HG03280 (cell line): Measurements from ENCODE around the gene KCNAB2.

Source experiments
- ATAC-seq: cut with Tn5 transposase; IDR thresholded peaks from one replicate; pipeline ENCODE4 v1.9.1; 2021; ENCODE audit warnings: mild to moderate bottlenecking, moderate library complexity; ENCODE audit not compliant: unreplicated experiment

KCNAB2 gene

DNA sequence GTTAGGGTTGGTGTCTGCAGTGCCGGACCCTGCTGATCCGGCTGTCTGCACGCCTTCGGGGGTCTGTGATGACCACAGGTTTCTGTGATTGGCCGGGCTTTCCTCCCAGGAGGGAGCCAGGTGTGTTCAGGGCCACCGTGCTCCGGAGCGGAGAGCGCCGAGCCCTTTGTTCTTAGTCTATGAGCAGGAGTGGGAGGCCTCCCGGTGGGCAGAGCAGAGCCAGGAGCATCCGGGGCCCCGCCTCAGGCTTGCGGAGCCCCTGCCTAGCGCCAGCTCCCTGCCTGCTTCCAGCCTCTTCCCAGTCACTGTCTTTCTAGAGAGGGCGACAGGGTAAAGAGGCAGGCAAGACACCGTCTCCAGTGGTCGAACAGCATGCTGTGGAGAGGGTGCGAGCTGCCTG is 31.8 kb downstream of the KCNAB2 start:
- no peak for ATAC-seq

DNA sequence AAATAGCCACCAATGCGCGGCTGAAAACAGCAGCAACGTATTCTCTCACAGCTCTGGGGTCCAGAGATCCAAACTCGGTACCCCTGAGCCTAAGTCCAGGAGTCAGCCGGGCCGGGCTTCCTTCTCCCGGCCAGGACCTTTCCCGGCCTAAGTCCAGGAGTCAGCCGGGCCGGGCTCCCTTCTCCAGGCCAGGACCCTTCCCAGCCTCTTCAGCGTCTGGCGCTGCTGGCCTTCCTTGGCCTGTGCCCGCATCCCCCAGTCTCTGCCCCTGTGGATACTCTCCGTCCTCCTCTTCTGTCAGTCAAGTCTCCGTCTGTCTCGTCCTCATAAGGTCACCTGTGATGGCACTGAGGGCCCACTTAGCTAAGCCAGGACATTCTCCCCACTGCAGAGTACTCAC is 32.2 kb downstream of the KCNAB2 start:
- ATAC-seq: no peak

DNA sequence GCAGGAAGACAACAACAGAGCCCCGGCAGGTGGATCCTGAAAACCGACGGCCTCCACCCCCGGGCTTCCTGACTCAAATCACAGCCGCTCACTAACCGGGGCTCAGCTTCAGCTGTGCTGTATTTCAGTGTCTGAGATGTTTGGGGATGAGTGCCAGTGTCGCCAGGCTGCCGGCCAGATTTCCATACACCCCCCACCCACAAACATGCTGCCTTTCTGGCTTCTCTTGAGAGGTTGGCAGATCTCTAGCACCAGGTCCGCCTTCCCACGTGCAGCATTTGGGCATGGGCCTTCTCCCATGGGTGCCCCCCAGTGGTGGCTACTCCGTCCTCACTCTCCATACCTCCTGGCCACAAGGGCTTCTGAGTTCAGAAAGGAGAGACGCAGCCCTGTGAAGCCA is 34.8 kb downstream of the KCNAB2 start:
- no peak for ATAC-seq

DNA sequence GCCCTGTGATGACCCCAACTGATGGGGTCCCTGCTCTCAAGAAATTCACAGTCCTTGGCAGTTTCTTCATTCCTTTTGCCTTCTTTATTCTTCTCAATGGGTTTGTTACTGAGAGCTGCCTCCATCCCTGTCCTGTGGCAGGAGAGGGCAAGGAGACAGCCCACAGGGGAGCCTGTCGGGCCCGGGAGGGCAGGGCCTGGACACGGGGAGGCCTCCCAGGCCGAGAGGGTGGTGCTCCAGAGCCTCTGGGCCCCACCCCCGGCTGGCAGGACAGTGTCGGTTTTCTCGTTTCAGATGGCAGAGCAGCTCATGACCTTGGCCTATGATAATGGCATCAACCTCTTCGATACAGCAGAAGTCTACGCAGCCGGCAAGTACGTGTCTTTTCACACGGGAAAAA is 36.2 kb downstream of the KCNAB2 start:
- ATAC-seq: no peak

DNA sequence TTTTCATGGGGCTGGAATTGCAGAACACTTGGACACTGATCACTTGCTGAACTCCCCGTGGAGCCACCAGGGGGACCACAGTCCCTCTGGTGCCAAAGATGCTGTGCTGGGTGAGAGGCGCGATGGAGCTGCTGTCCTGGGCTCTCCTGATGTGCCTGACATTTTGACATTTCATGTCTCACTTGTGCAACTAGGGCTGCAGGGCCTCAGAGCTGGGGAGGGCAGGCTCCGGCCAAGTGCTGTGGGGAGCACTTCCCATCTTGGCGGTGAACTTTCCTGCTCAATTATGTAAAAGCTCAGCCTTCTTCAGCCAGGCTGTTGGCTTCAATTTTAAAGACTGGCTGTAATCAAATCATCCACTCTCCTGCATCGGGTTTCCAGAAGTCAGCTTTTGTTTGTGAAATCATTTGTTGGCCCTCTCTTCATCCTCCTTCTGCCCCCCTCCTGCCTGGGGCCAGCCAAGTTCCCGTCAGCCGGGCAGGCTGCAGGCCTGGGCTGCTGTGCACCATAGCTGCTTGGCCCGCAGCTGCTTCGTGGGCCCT is 36.8 kb downstream of the KCNAB2 start:
- no peak for ATAC-seq

DNA sequence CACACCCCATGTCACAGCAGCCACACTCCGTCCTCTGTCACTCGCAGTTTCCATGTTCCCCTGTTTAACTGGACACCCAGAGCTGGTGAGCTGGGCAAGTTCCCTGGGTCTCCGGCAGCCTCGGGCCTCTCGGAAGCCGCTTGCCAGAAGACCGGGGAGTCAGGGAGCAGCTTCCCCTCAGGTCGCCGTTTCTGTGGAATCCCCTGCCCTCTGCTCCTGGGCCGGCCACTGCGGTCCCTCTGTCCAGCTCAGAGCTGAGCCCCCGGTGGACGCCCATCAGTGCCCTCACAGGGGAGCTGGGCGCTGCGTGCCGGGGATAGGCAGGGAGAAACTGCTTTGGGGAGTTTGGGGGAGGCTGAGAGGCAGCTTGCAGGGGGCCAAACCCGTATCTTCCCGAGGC is 37.7 kb downstream of the KCNAB2 start:
- no peak for ATAC-seq

DNA sequence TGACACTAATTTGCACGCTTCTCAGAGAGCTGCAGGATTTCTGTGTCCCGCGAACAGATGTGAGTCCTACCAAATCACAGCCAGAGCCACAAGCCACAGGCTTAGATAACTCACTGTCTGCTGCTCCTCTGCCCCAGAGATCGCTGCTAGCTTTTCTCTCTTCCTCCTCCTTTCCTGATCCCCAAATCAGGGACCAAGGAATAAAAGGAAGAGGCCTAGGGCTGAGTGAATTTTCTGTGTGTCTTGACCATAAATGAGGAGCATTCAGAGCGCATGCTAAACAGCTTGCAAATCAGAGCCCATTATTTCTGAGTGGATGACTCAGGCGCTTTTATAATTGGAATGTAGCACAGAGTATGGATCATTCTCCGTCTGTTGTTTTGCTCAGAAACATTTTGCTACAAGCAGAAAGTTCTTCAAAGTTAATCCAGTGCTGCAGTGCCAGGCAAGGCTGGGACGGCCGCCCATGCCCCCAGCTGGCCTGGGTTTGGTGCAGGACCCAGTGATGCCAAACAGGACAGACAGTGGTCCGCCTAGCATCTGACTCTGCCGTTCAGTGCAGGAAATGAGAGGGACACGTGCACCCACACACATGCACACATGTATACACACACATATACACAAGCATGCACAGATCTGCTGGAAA is 38.2 kb downstream of the KCNAB2 start:
- no peak for ATAC-seq

DNA sequence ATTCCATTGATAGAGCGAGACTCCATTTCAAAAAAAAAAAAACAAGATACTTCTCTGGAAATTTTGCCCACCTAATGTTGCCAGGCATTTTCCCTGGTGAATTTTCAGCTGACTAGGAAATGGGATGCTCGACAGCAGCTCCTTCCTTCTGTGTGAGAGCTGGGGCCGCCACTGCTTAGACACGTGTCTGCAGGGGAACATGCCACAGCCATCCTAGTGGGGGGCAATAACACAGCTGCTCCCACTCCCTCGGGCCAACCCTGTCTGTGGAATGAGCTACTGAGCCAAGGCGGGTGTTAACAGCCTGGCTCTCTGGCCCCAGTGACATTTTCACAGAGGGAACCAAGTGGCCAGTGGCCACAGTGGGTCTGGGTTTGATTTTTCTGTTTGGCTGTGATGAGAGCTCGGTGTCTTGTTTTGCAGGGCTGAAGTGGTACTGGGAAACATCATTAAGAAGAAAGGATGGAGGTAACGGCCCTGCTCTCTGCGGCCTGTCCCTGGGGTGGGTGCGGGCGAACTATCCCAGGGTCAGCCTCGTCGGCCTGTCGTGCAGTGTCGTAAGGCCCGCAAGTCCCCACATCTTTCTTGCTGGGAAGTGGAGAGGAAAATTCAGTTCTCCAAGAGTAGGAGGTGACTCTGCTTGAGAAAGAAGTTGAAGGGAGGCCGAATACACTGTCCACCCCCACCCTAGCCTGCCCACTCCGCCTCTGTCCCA is 39.2 kb downstream of the KCNAB2 start:
- ATAC-seq: no peak

DNA sequence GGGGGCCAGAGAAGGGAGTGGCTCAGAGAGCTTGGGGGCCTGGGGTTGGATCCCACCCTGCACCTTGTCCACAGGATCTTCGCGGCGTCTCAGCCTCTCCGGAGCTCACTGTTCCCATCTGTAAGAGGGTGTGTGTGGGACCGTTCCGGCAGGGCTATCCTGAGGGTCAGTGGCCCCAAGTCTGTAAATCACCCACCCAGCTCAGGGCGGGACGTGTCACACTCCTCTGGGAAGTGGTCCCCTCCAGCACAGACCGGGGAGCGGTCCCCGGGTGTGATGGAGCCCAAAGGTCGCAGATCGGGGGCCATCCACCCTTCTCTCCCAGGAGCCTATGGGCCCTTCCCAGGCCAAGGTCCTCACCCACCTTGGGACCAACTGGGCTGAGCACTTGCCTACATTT is 40.0 kb downstream of the KCNAB2 start:
- no peak for ATAC-seq

DNA sequence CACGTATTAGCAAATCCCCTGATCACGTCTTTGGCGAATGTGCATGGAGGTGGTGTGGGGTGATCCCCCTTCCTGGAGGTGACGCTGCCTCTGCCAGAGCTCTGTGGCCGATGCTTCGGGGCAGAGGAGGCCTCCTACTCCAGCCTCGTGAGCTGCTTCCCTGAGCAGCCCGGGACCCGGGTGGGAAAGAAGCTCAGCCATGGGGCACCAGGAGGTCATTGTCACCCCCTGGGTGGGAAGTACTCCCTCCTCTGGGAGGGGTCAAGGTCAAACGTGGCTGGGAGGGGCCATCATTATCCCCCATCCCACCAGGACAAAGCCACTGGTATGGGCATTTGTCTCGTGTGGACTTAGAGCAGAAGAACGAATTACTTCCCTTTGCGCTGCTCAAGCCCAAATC is 40.7 kb downstream of the KCNAB2 start:
- ATAC-seq: no peak

DNA sequence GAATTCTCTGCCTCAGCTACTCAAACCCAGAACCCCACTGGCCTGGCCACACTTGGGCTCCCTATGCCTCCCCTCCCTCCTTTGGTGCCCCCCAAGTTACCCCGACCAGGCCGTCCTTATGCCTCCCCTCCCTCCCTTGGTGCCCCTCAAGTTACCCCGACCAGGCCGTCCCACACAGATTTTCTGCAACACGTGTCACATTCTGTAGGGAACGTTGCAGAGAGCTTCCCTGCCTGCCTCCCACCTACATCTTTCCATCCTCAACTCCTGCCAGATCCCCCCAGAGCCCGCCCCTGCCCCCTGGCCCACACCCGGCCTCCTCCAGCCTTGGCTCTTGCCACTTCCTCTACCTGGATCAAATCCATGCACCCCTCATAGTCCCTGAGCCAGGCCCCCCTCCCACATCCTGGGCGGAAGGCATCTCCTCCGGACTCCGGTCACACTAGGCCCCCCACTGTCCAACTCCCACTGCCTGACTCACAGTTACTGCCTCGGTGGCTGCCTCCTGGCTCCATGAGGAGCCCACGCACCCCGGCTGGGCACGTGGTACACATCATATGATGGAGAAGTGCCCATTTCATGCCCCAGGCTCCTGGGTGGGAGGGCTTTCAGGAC is 41.2 kb downstream of the KCNAB2 start:
- ATAC-seq: no peak

DNA sequence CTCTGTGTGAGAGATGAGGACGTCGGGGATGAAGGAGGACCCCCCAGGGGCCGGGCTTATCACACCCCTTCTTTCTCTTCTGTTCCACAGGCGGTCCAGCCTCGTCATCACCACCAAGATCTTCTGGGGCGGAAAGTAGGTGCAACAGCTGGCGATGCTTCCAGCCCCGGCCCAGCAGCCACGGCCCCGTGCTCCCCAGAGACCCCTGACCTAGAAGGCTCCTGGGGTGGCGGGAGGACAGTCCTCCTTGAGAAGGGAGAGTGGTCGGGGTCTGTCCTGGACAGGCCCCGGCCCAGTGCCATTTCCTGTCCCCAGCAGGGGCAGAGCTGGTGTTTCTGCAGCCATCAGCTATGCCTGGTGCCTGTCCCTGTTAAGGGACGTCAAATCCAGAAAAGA is 41.7 kb downstream of the KCNAB2 start:
- no peak for ATAC-seq

DNA sequence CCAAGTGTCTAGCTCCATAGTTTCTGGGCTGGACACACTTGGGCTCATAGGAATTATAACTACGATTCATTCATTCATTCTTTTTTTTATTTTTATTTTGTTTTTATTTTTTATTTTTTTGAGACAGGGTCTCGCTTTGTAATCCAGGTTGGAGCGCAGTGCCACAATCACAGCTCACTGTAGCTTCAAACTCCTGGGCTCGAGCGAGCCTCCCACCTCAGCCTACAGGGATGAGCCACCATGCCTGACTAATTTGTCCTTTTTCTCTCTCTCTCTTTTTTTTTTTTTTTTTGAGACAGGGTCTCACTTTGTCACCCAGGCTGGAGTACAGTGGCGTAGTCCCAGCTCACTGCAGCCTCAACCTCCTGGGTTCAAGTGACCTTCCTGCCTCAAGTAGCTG is 42.3 kb downstream of the KCNAB2 start:
- no peak for ATAC-seq

DNA sequence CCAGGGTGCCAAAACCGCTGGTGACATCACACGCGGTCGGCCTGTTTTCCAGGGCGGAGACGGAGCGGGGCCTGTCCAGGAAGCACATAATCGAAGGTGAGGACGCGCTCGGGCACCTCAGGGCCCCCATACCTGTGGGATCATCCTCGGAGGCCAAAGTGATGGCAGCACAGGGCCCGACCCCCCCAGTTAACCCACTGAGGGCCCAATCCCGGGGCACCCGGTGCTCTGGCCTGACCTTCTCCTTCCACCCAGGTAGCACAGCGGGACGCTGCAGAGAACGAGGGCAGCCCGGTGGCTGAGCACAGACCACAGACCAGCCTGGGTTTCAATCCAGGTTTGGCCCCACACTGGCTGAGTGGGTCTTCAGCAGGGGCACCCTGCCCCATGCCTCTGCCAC is 43.3 kb downstream of the KCNAB2 start:
- ATAC-seq: no peak

DNA sequence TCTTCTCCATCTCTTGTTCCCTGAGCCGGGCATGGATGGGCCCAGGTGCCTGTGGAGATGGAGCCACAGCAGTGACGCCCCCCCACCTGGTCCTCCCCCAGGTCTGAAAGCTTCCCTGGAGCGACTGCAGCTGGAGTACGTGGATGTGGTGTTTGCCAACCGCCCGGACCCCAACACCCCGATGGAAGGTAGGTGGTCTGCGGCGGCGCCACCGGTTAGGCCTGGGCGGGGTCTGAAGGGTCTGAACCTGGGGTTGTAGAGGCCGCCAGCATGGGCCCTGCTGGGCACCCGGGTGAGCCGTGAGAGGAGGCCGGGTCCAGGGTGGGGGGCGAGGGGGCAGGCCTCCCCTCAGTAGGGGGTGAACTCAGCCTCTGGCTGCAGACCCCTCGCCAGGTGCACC is 44.6 kb downstream of the KCNAB2 start:
- no peak for ATAC-seq

DNA sequence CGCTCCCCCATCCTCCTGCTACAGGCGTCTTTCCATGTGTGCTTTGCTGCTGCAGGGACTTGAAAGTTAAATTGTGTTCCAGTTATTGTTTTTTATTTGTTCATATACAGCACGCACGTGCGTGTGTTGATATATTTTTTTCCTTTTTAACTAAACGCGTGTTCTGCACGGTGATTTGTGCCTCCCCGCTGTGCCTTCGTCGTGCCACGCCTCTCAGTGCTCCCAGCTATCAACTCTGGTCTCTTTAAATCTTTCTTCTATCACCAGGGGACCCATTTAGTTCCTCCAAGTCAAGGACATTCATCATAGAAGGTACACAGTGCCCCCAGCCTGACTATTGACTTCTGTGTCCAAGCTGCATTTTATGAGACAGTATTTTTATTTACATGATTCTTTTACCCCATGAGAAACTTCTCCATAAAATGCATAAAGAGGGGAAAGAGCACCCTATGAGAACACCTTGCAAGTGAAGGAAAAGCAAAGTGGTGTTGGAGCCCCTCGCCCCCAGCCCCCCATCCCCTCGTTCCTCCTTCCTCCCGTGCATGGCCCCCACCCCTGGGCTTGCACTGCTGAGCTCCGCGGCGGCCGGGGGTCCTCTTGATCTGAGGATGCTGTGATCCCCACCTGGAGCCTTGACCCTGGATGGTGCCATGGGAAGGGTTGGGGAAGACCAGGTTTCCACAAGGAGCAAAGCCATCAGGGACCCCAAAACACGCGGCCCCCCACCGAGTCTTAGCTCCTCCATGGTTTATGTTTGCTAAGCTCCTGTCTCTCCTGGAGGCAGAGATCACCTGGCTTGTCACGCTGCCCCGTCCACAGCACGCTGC is 45.5 kb downstream of the KCNAB2 start:
- ATAC-seq: no peak

DNA sequence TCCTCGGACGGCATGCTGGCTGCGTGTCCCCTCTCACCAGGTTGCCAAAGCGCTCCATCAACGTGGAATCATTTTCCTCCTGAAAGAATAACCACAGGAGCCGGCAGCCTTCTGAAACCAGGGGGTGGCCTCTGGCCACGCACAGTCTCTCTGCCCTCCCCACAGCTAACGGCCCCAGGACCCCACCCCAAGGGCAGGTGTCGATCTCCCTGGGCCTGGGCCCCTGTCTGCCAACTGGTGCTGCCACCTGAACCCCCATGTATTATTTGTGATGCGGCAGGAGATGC is 46.1 kb downstream of the KCNAB2 start:
- ATAC-seq: no peak

DNA sequence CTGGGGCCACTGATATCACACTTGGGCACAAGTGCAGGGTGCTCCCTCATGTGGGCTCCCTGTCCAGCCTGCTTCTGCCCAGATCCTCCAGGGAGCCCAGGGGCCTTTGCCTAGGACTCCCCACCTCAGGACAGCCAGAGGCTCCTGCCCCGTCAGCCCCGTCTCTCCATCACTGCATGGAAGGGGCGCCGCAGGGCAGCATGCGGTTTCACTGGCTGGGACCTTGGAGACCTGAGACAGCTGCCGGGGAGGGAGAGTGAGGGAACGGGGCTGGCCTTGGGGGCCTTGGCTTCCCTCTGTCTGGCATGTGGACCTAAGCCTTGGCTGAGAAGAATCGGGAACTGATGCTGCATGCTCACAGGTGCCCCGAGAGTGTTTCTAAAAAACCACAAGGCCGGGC is 46.5 kb downstream of the KCNAB2 start:
- ATAC-seq: no peak

DNA sequence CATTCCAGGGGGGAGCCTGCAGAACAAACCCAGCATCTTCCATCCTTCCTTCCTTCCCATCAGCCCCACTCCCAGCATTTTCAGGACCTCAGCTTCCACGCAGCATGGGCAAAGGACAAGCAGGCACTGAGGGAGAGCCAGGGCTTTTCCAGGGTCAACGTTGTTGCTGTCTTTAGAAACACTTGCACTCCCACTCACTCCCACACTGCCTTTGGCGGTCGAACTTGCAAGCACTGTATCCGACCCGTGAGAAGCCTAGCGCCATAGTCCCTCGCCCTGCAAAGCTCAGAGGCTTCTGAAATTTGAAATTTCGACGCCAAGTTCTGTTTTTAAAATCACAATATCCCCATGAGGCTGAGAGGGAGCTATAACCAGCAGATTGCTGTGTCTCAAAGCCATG is 47.4 kb downstream of the KCNAB2 start:
- no peak for ATAC-seq

DNA sequence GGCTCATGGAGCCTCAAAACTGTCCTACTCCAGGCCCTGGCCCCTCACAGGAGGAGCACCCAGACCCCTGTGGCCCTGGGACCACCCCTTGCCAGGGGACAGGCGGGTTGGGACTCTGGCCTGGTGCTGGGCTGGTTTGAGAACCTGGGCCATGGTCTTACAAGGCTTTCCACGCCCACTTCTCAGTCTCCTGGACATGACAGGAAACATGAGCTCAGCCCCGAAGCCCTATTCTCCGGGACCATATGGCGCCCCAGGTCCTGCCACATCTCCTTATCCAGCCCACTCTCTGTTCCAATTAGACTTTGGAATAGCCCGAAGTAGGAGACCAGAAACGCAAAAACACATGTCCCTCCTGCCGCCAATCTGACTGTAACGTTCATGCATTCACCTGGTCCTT is 47.9 kb downstream of the KCNAB2 start:
- no peak for ATAC-seq

DNA sequence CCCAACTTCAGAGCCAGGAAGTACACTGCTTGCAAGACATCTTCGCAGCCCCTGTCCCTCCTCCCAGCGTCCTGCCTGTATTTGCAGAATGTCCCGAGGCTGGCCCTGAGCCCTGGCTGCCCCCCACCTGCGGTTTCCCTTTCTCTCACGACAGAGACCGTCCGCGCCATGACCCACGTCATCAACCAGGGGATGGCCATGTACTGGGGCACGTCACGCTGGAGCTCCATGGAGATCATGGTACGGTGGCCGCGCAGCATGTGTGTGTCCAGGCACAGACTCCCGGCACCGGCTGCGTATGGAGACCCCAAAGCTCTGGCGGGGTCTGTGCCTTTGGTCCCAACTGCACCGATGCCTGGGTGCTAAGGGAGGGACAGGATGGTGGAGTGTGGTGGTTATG is 48.6 kb downstream of the KCNAB2 start:
- ATAC-seq: no peak
